HEK293T (cell line): ENCODE data around the gene PSAPL1.

Experiments
- CTCF ChIA-PET: fragments of 350-600 bp; formaldehyde crosslinking; extraction: SDS; loops from one replicate; lab custom pipeline; 2021; ENCODE audit warnings: antibody characterized with exemption, inconsistent platforms; lab: Yijun Ruan, JAX
- POLR2A ChIA-PET: fragments of 350-600 bp; formaldehyde crosslinking; extraction: SDS; loops from one replicate; lab custom pipeline; 2020; ENCODE audit warnings: antibody characterized with exemption, inconsistent platforms; lab: Yijun Ruan, JAX
- DNase-seq: peaks from one replicate; pipeline ENCODE4 v3.0.0; 2012; ENCODE audit warnings: mixed read lengths; ENCODE audit errors: extremely low spot score
- ARNT ChIP-seq: fragments of 450-650 bp; IDR thresholded peaks from 2 replicates; pipeline ENCODE4 v1.6.1; 2017; ENCODE audit warnings: mild to moderate bottlenecking
- BHLHE40 ChIP-seq: fragments of 450-650 bp; IDR thresholded peaks from 2 replicates; pipeline ENCODE4 v1.6.1; 2016; ENCODE audit warnings: mild to moderate bottlenecking, moderate library complexity, borderline replicate concordance
- CTBP1 ChIP-seq: fragments of 450-650 bp; IDR thresholded peaks from 2 replicates; pipeline ENCODE4 v1.6.1; 2016; ENCODE audit warnings: borderline replicate concordance
- ELF4 ChIP-seq: fragments of 450-650 bp; IDR thresholded peaks from 2 replicates; pipeline ENCODE4 v1.6.1; 2017; ENCODE audit warnings: antibody characterized with exemption
- FOXA1 ChIP-seq: fragments of 450-650 bp; IDR thresholded peaks from 2 replicates; pipeline ENCODE4 v1.6.1; 2016; ENCODE audit warnings: mild to moderate bottlenecking
- FOXK2 ChIP-seq: fragments of 450-650 bp; IDR thresholded peaks from 2 replicates; pipeline ENCODE4 v1.6.1; 2016; ENCODE audit warnings: mild to moderate bottlenecking
- FOXM1 ChIP-seq: fragments of 450-650 bp; IDR thresholded peaks from 2 replicates; pipeline ENCODE4 v1.6.1; 2017; ENCODE audit warnings: mild to moderate bottlenecking, borderline replicate concordance
- HDGF ChIP-seq: fragments of 450-650 bp; IDR thresholded peaks from 2 replicates; pipeline ENCODE4 v1.6.1; 2017; ENCODE audit warnings: antibody characterized with exemption, borderline replicate concordance
- L3MBTL2 ChIP-seq: fragments of 450-650 bp; conservative IDR thresholded peaks from 2 replicates; pipeline ENCODE4 v1.6.1; 2016; ENCODE audit warnings: mild to moderate bottlenecking
- LEF1 ChIP-seq: fragments of 450-650 bp; IDR thresholded peaks from 2 replicates; pipeline ENCODE4 v1.6.1; 2017; ENCODE audit warnings: mild to moderate bottlenecking, borderline replicate concordance
- NFRKB ChIP-seq: fragments of 450-650 bp; IDR thresholded peaks from 2 replicates; pipeline ENCODE4 v1.6.1; 2016; ENCODE audit warnings: mild to moderate bottlenecking, moderate library complexity
- PKNOX1 ChIP-seq: fragments of 450-650 bp; IDR thresholded peaks from 2 replicates; pipeline ENCODE4 v1.6.1; 2016
- SP1 ChIP-seq: fragments of 450-650 bp; IDR thresholded peaks from 2 replicates; pipeline ENCODE4 v1.6.1; 2017
- SUZ12 ChIP-seq: fragments of 450-650 bp; IDR thresholded peaks from 2 replicates; pipeline ENCODE4 v1.6.1; 2016; ENCODE audit warnings: mild to moderate bottlenecking
- TARDBP ChIP-seq: fragments of 450-650 bp; IDR thresholded peaks from 2 replicates; pipeline ENCODE4 v1.6.1; 2016
- ZNF384 ChIP-seq: fragments of 450-650 bp; IDR thresholded peaks from 2 replicates; pipeline ENCODE4 v1.6.1; 2016

PSAPL1 gene

GRCh38 chr4:7466215-7466614, 31.5 kb upstream of the PSAPL1 start:
- CTCF ChIA-PET = no interaction called here
- TF ChIP-seq PKNOX1 = no peak
- no peak for TF ChIP-seq BHLHE40
- no peak for TF ChIP-seq LEF1
- TF ChIP-seq CTBP1 = no peak
- no peak for TF ChIP-seq ZNF384
- no peak for TF ChIP-seq HDGF
- TF ChIP-seq SUZ12 = no peak
- TF ChIP-seq FOXA1 = no peak
- no peak for DNase-seq
- POLR2A ChIA-PET = no interaction called here

GRCh38 chr4:7465017-7465416, 30.3 kb upstream of the PSAPL1 start:
- ChIA-PET CTCF (no interaction called here), POLR2A (no interaction called here)
- no peak for TF ChIP-seq LEF1
- no peak for TF ChIP-seq PKNOX1
- TF ChIP-seq FOXM1 = no peak
- DNase-seq = no peak

GRCh38 chr4:7464259-7464655, 29.5 kb upstream of the PSAPL1 start:
- ChIA-PET POLR2A (interaction anchor here (1.1 to 1.2 kb wide), 2 partner anchors 8 to 26 kb away, joined by 3 read pairs; no protein-coding TSS in a partner anchor), CTCF (interaction anchor here (0.6 kb wide), 2 partner anchors 37 to 584 kb away, joined by 3 read pairs; no protein-coding TSS in a partner anchor)
- no peak for TF ChIP-seq FOXM1
- no peak for TF ChIP-seq SUZ12
- TF ChIP-seq TARDBP = no peak
- TF ChIP-seq L3MBTL2 = no peak
- no peak for TF ChIP-seq ZNF384
- no peak for TF ChIP-seq CTBP1
- no peak for TF ChIP-seq BHLHE40
- no peak for TF ChIP-seq PKNOX1
- TF ChIP-seq FOXA1 = no peak
- TF ChIP-seq ELF4 = no peak
- TF ChIP-seq HDGF = no peak
- TF ChIP-seq NFRKB = no peak
- no peak for TF ChIP-seq SP1
- TF ChIP-seq LEF1 = no peak
- TF ChIP-seq ARNT = no peak
- no peak for TF ChIP-seq FOXK2
- DNase-seq = no peak

- TF ChIP-seq CTBP1 (no peak), NFRKB (no peak), LEF1 (no peak), BHLHE40 (no peak), SP1 (no peak), SUZ12 (no peak), ELF4 (no peak), PKNOX1 (no peak), ARNT (no peak)
- DNase-seq = no peak
- ChIA-PET POLR2A (interaction anchor here (1.1 to 1.2 kb wide), 2 partner anchors 8 to 26 kb away, joined by 3 read pairs; no protein-coding TSS in a partner anchor), CTCF (interaction anchor here (0.6 kb wide), 2 partner anchors 37 to 584 kb away, joined by 3 read pairs; no protein-coding TSS in a partner anchor)
Observed at GRCh38 chr4:7463566-7464258, 29.0 kb upstream of the PSAPL1 start.

GRCh38 chr4:7462509-7462971, 27.8 kb upstream of the PSAPL1 start:
- no peak for DNase-seq
- POLR2A ChIA-PET = no interaction called here
- CTCF ChIA-PET = no interaction called here
- TF ChIP-seq FOXM1 (no peak), TARDBP (no peak), L3MBTL2 (no peak), SUZ12 (no peak), FOXK2 (no peak), ZNF384 (no peak), LEF1 (no peak), NFRKB (no peak), BHLHE40 (no peak), SP1 (no peak), FOXA1 (no peak), ELF4 (no peak), ARNT (no peak), CTBP1 (no peak), PKNOX1 (no peak), HDGF (no peak)
